ENCODE data around the gene IFNL3. TPM values are rescaled to one million over a fixed set of nuclear protein-coding genes. Genes with fewer than 3 reads are reported as not detected.
"Not testable (repeated sequence)": the region's sequence is repeated elsewhere in the genome, so short reads cannot be mapped to it uniquely, and the experiment has no call there.

IFNL3 gene
- total and polyA plus RNA-seq, 10 donors, result not detected

- TF ChIP-seq POLR2A (IDR thresholded peaks at IDR 0.05) (no peak), CTCF (IDR thresholded peaks at IDR 0.05 in 8 of 11, conservative IDR thresholded peaks at IDR 0.05 in 3 of 11) (no peak), POLR2AphosphoS5 (IDR thresholded peaks at IDR 0.05) (no peak)
- Histone ChIP-seq H3K4me1 (no peaks in the 10 kb centered on the region), H3K27ac (no peak overlapping the region), H3K27me3 (replicated peaks in 1 of 7) (peaks cover 0 to 8% (median 0%) of the 10 kb centered on the region in 7 donors), H3K9me3 (no peaks in the 10 kb centered on the region), H3K4me3 (no peak overlapping the region), H3K36me3 (no peaks in the 10 kb centered on the region)
- 67 to 92% (median 79%) methylated on average over 2 of the region's 2 CpGs for WGBS, 5 donors
- DNase-seq, result no peak
- intact Hi-C loops (cut with DNase I; ENCODE audit: low total_unique reads), result no loop called here
These were observed 14.6 kb downstream of the IFNL3 start for GRCh38 chr19:39230096-39230764.

GRCh38 chr19:39224910-39225309 is 19.9 kb downstream of the IFNL3 start:
- WGBS, 5 donors, result 13 to 32% (median 19%) methylated on average over 3 of the region's 3 CpGs
- no peaks in the 10 kb centered on the region for H3K9me3 ChIP-seq
- intact Hi-C loops (cut with DNase I; ENCODE audit: low total_unique reads), result loop anchor here (10.0 kb wide), 1 partner anchor 100 kb away; the partner anchor contains the start of gene LRFN1
- H3K36me3 ChIP-seq, result no peaks in the 10 kb centered on the region
- H3K4me3 ChIP-seq, result no peak overlapping the region
- DNase-seq, result no peak
- TF ChIP-seq POLR2AphosphoS5 (IDR thresholded peaks at IDR 0.05) (no peak), CTCF (IDR thresholded peaks at IDR 0.05 in 8 of 11, conservative IDR thresholded peaks at IDR 0.05 in 3 of 11) (no peak), POLR2A (IDR thresholded peaks at IDR 0.05) (no peak)
- no peak overlapping the region for H3K27ac ChIP-seq
- no peaks in the 10 kb centered on the region for H3K4me1 ChIP-seq
- peaks cover 0 to 47% (median 3%) of the 10 kb centered on the region in 7 donors for H3K27me3 ChIP-seq (replicated peaks in 1 of 7)

- no peaks in the 10 kb centered on the region for H3K36me3 ChIP-seq
- TF ChIP-seq CTCF (IDR thresholded peaks at IDR 0.05 in 8 of 11, conservative IDR thresholded peaks at IDR 0.05 in 3 of 11), result no peak
- H3K27ac ChIP-seq, result no peak overlapping the region
- H3K9me3 ChIP-seq, result no peaks in the 10 kb centered on the region
- H3K4me1 ChIP-seq, result no peaks in the 10 kb centered on the region
- no peak for DNase-seq
- 16 to 24% (median 21%) methylated on average over 4 of the region's 4 CpGs for WGBS, 5 donors
- no peak overlapping the region for H3K4me3 ChIP-seq
- H3K27me3 ChIP-seq (replicated peaks in 1 of 7), result peaks cover 0 to 56% (median 3%) of the 10 kb centered on the region in 7 donors
- intact Hi-C loops (cut with DNase I; ENCODE audit: low total_unique reads), result loop anchor here (10.0 kb wide), 1 partner anchor 101 kb away; the partner anchor contains the start of gene LRFN1
These were observed 21.0 kb downstream of the IFNL3 start for GRCh38 chr19:39223703-39224279.

GRCh38 chr19:39219108-39219507 is 25.7 kb downstream of the IFNL3 start:
- H3K27me3 ChIP-seq (replicated peaks in 1 of 7), result peaks cover 0 to 76% (median 0%) of the 10 kb centered on the region in 7 donors
- H3K4me1 ChIP-seq; H3K9me3 ChIP-seq; DNase-seq; H3K27ac ChIP-seq; H3K4me3 ChIP-seq; H3K36me3 ChIP-seq; intact Hi-C loops (cut with DNase I; ENCODE audit: low total_unique reads): not testable (repeated sequence)
- 62 to 72% (median 67%) methylated on average over 10 of the region's 10 CpGs for WGBS, 5 donors
